Measurements from ENCODE around the gene CNR1.
A peak's percentile ranks its signal among the peaks of the same experiment; 100 is the strongest.

Gene CNR1

DNA sequence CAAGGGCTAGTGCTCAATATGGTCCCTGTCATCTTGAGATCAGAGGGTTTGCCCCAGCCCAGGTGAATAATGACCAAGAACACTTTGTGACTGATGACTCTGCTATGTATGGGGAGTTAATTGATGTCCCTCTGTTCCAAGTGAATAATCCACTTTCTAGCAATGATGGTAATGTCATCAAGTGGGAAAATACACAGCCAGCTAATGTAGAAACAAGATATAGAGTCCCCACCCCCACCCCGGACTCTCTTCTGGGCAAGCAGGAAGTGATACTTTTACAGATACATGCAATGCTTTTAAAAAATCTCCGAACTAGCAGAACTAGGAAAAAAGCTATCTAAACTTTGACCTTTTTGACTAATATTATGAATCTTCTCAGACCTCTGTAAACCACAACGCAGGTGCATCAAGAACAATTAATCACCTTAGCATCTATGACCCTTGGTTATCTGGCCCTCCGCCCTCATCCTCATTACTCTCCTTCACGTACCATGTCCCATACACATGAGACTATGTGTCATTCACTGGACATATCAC, 30.5 kb downstream of the CNR1 start:
- H3K4me3 ChIP-seq (ENCODE audit: low read depth, low read length): no peak overlapping the region
- no peak for DNase-seq (ENCODE audit: low read depth)
- TF ChIP-seq, protein P1, sequence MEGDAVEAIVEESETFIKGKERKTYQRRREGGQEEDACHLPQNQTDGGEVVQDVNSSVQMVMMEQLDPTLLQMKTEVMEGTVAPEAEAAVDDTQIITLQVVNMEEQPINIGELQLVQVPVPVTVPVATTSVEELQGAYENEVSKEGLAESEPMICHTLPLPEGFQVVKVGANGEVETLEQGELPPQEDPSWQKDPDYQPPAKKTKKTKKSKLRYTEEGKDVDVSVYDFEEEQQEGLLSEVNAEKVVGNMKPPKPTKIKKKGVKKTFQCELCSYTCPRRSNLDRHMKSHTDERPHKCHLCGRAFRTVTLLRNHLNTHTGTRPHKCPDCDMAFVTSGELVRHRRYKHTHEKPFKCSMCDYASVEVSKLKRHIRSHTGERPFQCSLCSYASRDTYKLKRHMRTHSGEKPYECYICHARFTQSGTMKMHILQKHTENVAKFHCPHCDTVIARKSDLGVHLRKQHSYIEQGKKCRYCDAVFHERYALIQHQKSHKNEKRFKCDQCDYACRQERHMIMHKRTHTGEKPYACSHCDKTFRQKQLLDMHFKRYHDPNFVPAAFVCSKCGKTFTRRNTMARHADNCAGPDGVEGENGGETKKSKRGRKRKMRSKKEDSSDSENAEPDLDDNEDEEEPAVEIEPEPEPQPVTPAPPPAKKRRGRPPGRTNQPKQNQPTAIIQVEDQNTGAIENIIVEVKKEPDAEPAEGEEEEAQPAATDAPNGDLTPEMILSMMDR (conservative IDR thresholded peaks at IDR 0.05; ENCODE audit: low read depth, low read length): no peak

DNA sequence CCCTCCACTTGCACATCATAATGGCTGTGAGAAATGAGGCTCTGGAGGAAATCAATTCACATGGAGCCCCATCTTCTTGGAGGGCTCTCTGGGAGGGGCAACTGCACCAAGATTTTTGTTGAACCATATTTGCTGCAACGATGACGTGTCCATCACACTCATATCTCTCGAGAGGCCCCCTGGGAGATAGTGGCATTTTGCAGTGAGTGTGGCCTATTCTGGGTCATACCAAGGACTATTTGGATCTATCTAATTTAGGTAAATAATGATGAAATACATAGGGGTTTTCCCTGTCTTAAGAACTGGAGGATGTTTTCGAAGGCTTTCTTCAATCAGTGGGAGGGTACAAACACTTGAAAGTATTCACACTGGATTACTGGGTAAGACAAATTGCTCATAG, 31.6 kb downstream of the CNR1 start:
- DNase-seq (ENCODE audit: low read depth): no peak
- TF ChIP-seq, protein P1 (conservative IDR thresholded peaks at IDR 0.05; ENCODE audit: low read depth, low read length): no peak
- H3K4me3 ChIP-seq (ENCODE audit: low read depth, low read length): no peak overlapping the region

DNA sequence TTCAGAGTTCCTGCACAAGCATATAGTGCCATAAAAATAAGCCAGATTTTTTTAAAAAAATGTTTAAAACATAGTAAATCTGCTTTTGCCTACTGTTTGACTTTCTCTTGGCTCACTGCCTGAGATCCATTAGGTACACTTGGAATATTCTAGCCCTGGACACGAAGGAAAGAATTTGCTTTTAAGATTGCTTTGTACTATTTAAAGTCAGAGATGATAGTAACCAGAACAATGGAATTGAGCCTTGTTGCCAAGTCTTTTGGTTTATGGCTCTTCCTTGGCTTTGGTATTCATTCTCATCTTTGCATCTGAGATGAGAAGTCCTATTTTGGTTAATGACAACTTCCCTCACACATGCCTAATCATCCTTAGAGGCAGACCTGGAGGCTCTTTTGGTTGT, 32.4 kb downstream of the CNR1 start:
- no peak for DNase-seq (ENCODE audit: low read depth)
- TF ChIP-seq, protein P1 (conservative IDR thresholded peaks at IDR 0.05; ENCODE audit: low read depth, low read length): no peak
- H3K4me3 ChIP-seq (ENCODE audit: low read depth, low read length): no peak overlapping the region

DNA sequence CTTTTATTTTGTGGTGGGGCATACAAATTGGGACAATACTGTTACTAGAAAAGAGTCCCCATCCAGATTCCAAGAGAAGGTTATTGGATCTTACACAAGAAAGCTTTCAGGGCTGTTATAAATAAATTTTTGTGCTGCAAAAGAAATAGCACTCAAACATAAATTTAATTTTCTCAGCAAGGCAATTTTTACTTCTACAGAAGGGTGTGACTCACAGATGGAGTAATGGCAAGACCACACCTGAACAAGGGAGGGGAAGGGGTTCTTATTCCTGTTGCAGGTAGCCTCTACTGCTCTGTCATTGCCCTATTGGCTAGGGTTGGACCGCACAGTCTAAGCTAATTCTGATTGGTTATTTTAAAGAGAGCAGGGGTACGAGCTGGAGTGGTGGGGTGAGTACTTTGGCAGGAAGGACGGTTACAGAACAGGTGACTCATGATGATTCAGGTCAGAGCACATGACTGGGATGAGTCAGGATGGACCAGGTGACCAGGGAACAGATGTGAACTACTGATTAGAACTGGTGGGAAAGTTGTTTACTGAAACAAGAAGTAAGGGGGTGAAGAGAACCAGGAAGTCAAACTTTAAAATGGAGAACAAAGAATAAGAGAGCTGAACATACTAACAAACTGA, 41.1 kb downstream of the CNR1 start:
- DNase-seq (ENCODE audit: low read depth): no peak
- TF ChIP-seq, protein P1 (conservative IDR thresholded peaks at IDR 0.05; ENCODE audit: low read depth, low read length): no peak
- no peak overlapping the region for H3K4me3 ChIP-seq (ENCODE audit: low read depth, low read length)

DNA sequence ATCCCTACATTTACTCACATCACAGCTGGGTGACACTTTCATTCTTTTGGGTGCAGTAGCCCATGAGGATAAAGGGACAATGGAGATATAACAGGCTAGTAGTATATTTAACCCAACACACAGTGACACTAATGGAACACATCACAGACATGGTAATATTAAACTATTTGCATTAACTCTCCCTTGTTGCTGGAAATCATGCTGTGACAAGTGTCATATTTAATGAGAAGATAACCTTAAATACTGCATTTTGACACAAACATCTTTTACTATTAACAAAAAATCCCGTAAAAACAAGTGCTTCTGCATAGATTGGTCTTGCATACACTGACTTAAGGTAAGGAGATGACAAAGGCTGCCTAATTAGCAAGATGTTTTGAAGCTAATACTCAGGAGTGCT, 45.5 kb downstream of the CNR1 start:
- TF ChIP-seq, protein P1 (conservative IDR thresholded peaks at IDR 0.05; ENCODE audit: low read depth, low read length): no peak
- H3K4me3 ChIP-seq (ENCODE audit: low read depth, low read length): no peak overlapping the region
- DNase-seq (ENCODE audit: low read depth): no peak

DNA sequence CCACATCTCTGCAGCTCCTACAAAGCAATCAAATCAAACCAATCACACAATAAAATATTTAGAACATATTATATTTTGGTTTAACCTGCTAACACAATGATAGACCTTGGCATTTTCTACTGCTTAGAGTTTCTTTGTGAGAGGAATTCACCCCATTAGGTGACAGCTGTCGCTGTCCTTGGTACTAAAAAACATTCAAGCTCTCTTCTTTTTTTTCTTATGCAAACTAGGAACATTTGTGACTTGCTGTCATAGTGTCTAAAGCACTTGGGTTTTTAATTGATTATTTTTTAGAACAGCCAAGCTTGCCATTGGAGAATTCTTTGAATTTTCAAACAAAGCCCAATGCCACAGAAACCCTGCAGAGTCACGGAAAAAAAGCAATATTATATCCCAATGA, 46.4 kb downstream of the CNR1 start:
- TF ChIP-seq, protein P1 (conservative IDR thresholded peaks at IDR 0.05; ENCODE audit: low read depth, low read length): no peak
- DNase-seq (ENCODE audit: low read depth): peak; percentile 11
- no peak overlapping the region for H3K4me3 ChIP-seq (ENCODE audit: low read depth, low read length)

DNA sequence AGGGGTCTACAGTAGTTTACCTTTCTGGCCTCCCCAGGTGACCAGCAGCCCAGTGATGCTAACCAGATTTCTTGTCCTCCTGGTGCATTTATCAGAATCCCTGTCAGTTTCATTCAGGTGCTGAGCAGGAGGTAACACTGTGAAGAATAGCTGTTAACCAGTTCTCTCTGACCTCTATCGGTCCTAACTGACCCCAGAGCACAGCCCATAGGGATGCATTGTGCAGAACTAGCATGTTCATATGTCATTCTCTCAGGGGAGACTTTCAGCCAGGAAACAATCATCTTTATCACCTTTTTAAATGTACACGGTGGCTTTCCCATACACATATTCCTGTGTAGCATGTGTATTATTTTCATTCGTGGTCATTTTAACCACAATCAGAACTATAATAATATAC, 49.9 kb downstream of the CNR1 start:
- TF ChIP-seq, protein P1 (conservative IDR thresholded peaks at IDR 0.05; ENCODE audit: low read depth, low read length): no peak
- no peak for DNase-seq (ENCODE audit: low read depth)
- no peak overlapping the region for H3K4me3 ChIP-seq (ENCODE audit: low read depth, low read length)
